Hepatocyte (in vitro differentiated cells): ENCODE measurements around the gene PCDHB7. TPM values are rescaled to one million over a fixed set of nuclear protein-coding genes. Genes with fewer than 3 reads are reported as not detected.
"Not testable (repeated sequence)": the region's sequence is repeated elsewhere in the genome, so short reads cannot be mapped to it uniquely, and the experiment has no call there.

Experiments used
- DNase-seq: peaks from one replicate; pipeline ENCODE4 v3.0.0-alpha.2; 2016; ENCODE audit warnings: low spot score
- H2AFZ ChIP-seq: fragments of 200-600 bp; sonication (generic); 2 replicates; pipeline ENCODE4 v1.6.0; 2016; ENCODE audit warnings: antibody characterized with exemption, mild to moderate bottlenecking
- H3K27ac ChIP-seq: fragments of 200-600 bp; sonication (generic); 2 replicates; pipeline ENCODE4 v1.5.1; 2016; ENCODE audit warnings: mild to moderate bottlenecking
- H3K27me3 ChIP-seq: fragments of 200-600 bp; sonication (generic); 2 replicates; pipeline ENCODE4 v1.6.1; 2016
- H3K36me3 ChIP-seq: fragments of 200-600 bp; sonication (generic); replicated peaks from 2 replicates; pipeline ENCODE4 v1.5.1; 2016; ENCODE audit warnings: low read depth; ENCODE audit not compliant: insufficient read depth
- H3K4me1 ChIP-seq: fragments of 200-600 bp; sonication (generic); 2 replicates; pipeline ENCODE4 v1.5.1; 2016; ENCODE audit warnings: mild to moderate bottlenecking, moderate library complexity; ENCODE audit not compliant: insufficient read depth
- H3K4me2 ChIP-seq: fragments of 200-600 bp; sonication (generic); 2 replicates; pipeline ENCODE4 v1.6.0; 2016
- H3K4me3 ChIP-seq: fragments of 200-600 bp; sonication (generic); 2 replicates; pipeline ENCODE4 v1.5.1; 2016; ENCODE audit warnings: mild to moderate bottlenecking
- H3K79me2 ChIP-seq: fragments of 200-600 bp; sonication (generic); 2 replicates; pipeline ENCODE4 v1.6.0; 2017; ENCODE audit warnings: mild to moderate bottlenecking
- H3K9me2 ChIP-seq: fragments of 200-600 bp; sonication (generic); replicated peaks from 2 replicates; pipeline ENCODE4 v1.6.0; 2017; ENCODE audit warnings: mild to moderate bottlenecking; ENCODE audit not compliant: insufficient read depth
- H3K9me3 ChIP-seq: fragments of 200-600 bp; sonication (generic); 2 replicates; pipeline ENCODE4 v1.5.1; 2016; ENCODE audit warnings: low read depth, mild to moderate bottlenecking
- H4K20me1 ChIP-seq: fragments of 200-600 bp; sonication (generic); 2 replicates; pipeline ENCODE4 v1.6.0; 2016; ENCODE audit warnings: mild to moderate bottlenecking; ENCODE audit not compliant: insufficient read depth, poor library complexity, severe bottlenecking
- CTCF ChIP-seq: fragments of 200-600 bp; sonication (generic); IDR thresholded peaks from 2 replicates; pipeline ENCODE4 v1.5.1; 2016; ENCODE audit warnings: antibody characterized with exemption, mild to moderate bottlenecking; ENCODE audit not compliant: poor library complexity
- EZH2 ChIP-seq: fragments of 200-600 bp; sonication (generic); IDR thresholded peaks from 2 replicates; pipeline ENCODE4 v1.6.1; 2016; ENCODE audit warnings: antibody characterized with exemption, mild to moderate bottlenecking, borderline replicate concordance
- EZH2phosphoT487 ChIP-seq: fragments of 200-600 bp; sonication (generic); IDR thresholded peaks from one replicate; pipeline ENCODE4 v1.6.1; 2018; ENCODE audit warnings: antibody characterized with exemption, mild to moderate bottlenecking, low read depth, moderate library complexity; ENCODE audit not compliant: unreplicated experiment, severe bottlenecking
- WGBS: methylation state at CpG from one replicate; pipeline ENCODE4 v1.1.6; 2016; ENCODE audit warnings: low lambda C conversion rate; ENCODE audit errors: missing lambda C conversion rate; 5-methylcytosine and 5-hydroxymethylcytosine counted together
- polyA plus RNA-seq: library from polyadenylated mRNA; unstranded; fragments of >200 nt; fragmentation: Nextera tagmentation; extraction: Ambion mirVana; gene quantifications from 2 replicates; pipeline ENCODE4 v1.2.1, GENCODE V29; 2016
- total RNA-seq: library from RNA; depleted of rRNA; stranded (reverse); fragments of >200 nt; gene quantifications from 2 replicates; pipeline ENCODE4 v1.2.3, GENCODE V29; 2014

Gene PCDHB7
- total and polyA plus RNA-seq, 2 experiments from 2014 or later = 0.53 to 0.56 TPM

- Histone ChIP-seq H3K9me3 (peaks cover 10% of the 10 kb centered on the region), H3K27ac (no peak overlapping the region), H3K4me2 (no peak overlapping the region), H3K9me2 (no peaks in the 10 kb centered on the region), H4K20me1 (no peaks in the 10 kb centered on the region), H3K4me1 (no peaks in the 10 kb centered on the region), H2AFZ (no peak overlapping the region), H3K36me3 (no peaks in the 10 kb centered on the region), H3K27me3 (no peaks in the 10 kb centered on the region), H3K79me2 (no peaks in the 10 kb centered on the region), H3K4me3 (no peak overlapping the region)
- 90% methylated on average over 1 of the region's 1 CpG for WGBS
- no peak for DNase-seq
- no peak for TF ChIP-seq CTCF
Observed at GRCh38 chr5:141180313-141180712, 7.9 kb downstream of the PCDHB7 start.

GRCh38 chr5:141182248-141182647, 9.8 kb downstream of the PCDHB7 start, which contains the start of gene PCDHB16:
Gene PCDHB16, plus strand, starts transcription at chr5:141182387. Its CDS starts 173 bp downstream, at chr5:141182560.
- peak within 1 kb of the TSS; percentile 8 for H3K4me3 ChIP-seq

GRCh38 chr5:141184117-141184855, 11.8 kb downstream of the PCDHB7 start:
- H3K36me3 ChIP-seq, H3K9me2 ChIP-seq, H3K4me1 ChIP-seq, H3K4me2 ChIP-seq, H4K20me1 ChIP-seq, H2AFZ ChIP-seq, DNase-seq, H3K4me3 ChIP-seq, H3K79me2 ChIP-seq, H3K27ac ChIP-seq, H3K9me3 ChIP-seq, H3K27me3 ChIP-seq: not testable (repeated sequence)
- WGBS = 98% methylated on average over 38 of the region's 69 CpGs

More at GRCh38 chr5:141182248-141182647, 9.8 kb downstream of the PCDHB7 start, which contains the start of gene PCDHB16:
- Histone ChIP-seq H3K27me3 (no peaks in the 10 kb centered on the region), H3K27ac (peak within 1 kb of the TSS; percentile 67), H3K79me2 (no peaks in the 10 kb centered on the region), H3K9me3 (peaks cover 5% of the 10 kb centered on the region), H4K20me1 (no peaks in the 10 kb centered on the region), H3K9me2 (no peaks in the 10 kb centered on the region), H3K4me1 (no peaks in the 10 kb centered on the region), H3K4me2 (peak within 1 kb of the TSS; percentile 51), H3K36me3 (no peaks in the 10 kb centered on the region), H2AFZ (peak within 1 kb of the TSS; percentile 28)
- TF ChIP-seq EZH2 (no peak), CTCF (peak; percentile 43), EZH2phosphoT487 (no peak)
- DNase-seq = peak; percentile 51
- WGBS = 34% methylated on average over 13 of the region's 13 CpGs

GRCh38 chr5:141186897-141187512, 14.6 kb downstream of the PCDHB7 start, which contains the start of gene PCDHB9:
Gene PCDHB9, plus strand, starts transcription at chr5:141187161. Its CDS starts 158 bp downstream, at chr5:141187319.
- Histone ChIP-seq H3K4me2 (no peak within 1 kb of the TSS), H4K20me1 (no peaks in the 10 kb centered on the region), H3K79me2 (no peaks in the 10 kb centered on the region), H3K36me3 (no peaks in the 10 kb centered on the region), H3K27ac (no peak within 1 kb of the TSS), H3K27me3 (no peaks in the 10 kb centered on the region), H3K9me2 (no peaks in the 10 kb centered on the region), H2AFZ (no peak within 1 kb of the TSS), H3K9me3 (peaks cover 5% of the 10 kb centered on the region), H3K4me3 (no peak within 1 kb of the TSS), H3K4me1 (no peaks in the 10 kb centered on the region)
- peak; percentile 21 for DNase-seq
- 48% methylated on average over 9 of the region's 9 CpGs for whole genome bisulfite sequencing
- TF ChIP-seq EZH2 = no peak
- no peak for TF ChIP-seq EZH2phosphoT487
- peak; percentile 28 for TF ChIP-seq CTCF

GRCh38 chr5:141188682-141189081, 16.2 kb downstream of the PCDHB7 start:
- 96% methylated on average over 26 of the region's 37 CpGs for WGBS
- H3K9me2 ChIP-seq, H3K27ac ChIP-seq, DNase-seq, H2AFZ ChIP-seq, H3K4me2 ChIP-seq, H3K79me2 ChIP-seq, H3K4me3 ChIP-seq, H3K27me3 ChIP-seq, H3K9me3 ChIP-seq, H3K4me1 ChIP-seq, H3K36me3 ChIP-seq, H4K20me1 ChIP-seq: not testable (repeated sequence)

- H3K79me2 ChIP-seq, H3K4me3 ChIP-seq, H2AFZ ChIP-seq, DNase-seq, H3K27ac ChIP-seq, H3K36me3 ChIP-seq, H3K9me3 ChIP-seq, H3K9me2 ChIP-seq, H3K27me3 ChIP-seq, H3K4me1 ChIP-seq, H4K20me1 ChIP-seq, H3K4me2 ChIP-seq: not testable (repeated sequence)
- 97% methylated on average over 18 of the region's 35 CpGs for WGBS
Observed at GRCh38 chr5:141189131-141189530, 16.7 kb downstream of the PCDHB7 start.
